ENCODE measurements around the gene PHKA2.

The PHKA2 gene

DNA sequence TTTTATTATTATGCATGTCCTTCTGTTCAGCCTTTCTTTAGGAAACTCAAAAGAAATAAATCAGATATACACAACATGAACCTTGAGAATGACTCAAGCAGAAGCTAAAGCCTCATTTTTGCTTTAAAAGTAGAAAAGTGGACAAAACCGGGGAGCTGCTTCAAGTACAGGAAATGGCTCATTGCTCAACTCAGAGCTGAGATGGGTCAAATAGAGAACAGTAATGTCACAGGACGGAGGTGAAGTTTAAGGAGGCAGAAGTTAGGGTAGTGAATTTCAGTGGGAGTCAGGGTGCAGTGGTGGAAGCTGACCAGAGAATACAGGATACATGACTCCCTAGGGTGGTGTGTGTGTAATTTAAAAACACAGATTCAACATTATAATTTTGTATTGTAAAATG is 22.2 kb downstream of the PHKA2 start:
- Histone ChIP-seq H3K4me3 (replicated peaks; ENCODE audit: low read depth, low read length) (no peak overlapping the region), H3K27me3 (replicated peaks; ENCODE audit: control insufficient read depth, insufficient read depth, low read length) (no peaks in the 10 kb centered on the region)
- no peak for DNase-seq (ENCODE audit: extremely low read depth, insufficient read length)

DNA sequence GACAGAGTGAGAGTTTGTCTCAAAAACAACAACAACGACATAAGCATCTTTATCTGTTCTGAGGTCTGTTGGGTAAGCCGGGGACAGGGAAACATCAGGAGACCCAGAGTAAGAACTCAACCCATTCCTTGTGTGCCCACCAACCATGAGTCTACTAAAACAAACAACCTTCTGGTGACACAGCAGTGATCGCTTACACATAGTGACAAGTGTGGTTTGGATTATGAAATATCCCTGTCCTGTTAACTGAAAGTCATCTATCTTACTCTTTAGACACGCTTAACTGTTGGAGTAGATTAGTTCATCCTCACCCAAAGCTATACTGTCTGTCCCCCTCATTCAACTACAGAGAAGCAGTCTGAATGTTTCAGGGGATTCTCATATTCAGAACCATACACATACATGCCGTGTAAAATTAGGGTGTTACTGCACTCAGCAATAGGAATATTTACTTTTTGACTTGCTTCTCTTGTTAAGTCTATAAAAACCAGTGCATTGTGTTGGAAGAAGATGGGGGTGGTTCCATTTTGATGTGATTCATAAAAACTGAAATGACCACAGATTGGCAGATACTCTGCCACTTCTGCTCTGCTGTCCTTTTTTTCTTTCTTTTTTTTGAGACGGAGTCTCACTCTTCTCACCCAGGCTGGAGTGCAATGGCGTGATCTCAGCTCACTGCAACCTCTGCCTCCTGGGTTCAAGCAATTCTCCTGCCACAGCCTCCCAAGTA is 27.4 kb downstream of the PHKA2 start:
- H3K4me3 ChIP-seq (replicated peaks; ENCODE audit: low read depth, low read length), result no peak overlapping the region
- H3K36me3 ChIP-seq (ENCODE audit: control insufficient read depth, insufficient read depth, low read length), result no peaks in the 10 kb centered on the region; the same call in 1 of the 2 replicates
- no peak for DNase-seq (ENCODE audit: extremely low read depth, insufficient read length)
- TF ChIP-seq, protein P1, sequence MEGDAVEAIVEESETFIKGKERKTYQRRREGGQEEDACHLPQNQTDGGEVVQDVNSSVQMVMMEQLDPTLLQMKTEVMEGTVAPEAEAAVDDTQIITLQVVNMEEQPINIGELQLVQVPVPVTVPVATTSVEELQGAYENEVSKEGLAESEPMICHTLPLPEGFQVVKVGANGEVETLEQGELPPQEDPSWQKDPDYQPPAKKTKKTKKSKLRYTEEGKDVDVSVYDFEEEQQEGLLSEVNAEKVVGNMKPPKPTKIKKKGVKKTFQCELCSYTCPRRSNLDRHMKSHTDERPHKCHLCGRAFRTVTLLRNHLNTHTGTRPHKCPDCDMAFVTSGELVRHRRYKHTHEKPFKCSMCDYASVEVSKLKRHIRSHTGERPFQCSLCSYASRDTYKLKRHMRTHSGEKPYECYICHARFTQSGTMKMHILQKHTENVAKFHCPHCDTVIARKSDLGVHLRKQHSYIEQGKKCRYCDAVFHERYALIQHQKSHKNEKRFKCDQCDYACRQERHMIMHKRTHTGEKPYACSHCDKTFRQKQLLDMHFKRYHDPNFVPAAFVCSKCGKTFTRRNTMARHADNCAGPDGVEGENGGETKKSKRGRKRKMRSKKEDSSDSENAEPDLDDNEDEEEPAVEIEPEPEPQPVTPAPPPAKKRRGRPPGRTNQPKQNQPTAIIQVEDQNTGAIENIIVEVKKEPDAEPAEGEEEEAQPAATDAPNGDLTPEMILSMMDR (IDR thresholded peaks at IDR 0.05; ENCODE audit: insufficient read depth, low read length, poor library complexity, severe bottlenecking), result no peak
- H3K27me3 ChIP-seq (replicated peaks; ENCODE audit: control insufficient read depth, insufficient read depth, low read length), result no peaks in the 10 kb centered on the region

More for the DNA sequence above, 22.2 kb downstream of the PHKA2 start:
- no peaks in the 10 kb centered on the region for H3K36me3 ChIP-seq (ENCODE audit: control insufficient read depth, insufficient read depth, low read length)
- TF ChIP-seq, protein P1 (IDR thresholded peaks at IDR 0.05; ENCODE audit: insufficient read depth, low read length, poor library complexity, severe bottlenecking), result no peak

DNA sequence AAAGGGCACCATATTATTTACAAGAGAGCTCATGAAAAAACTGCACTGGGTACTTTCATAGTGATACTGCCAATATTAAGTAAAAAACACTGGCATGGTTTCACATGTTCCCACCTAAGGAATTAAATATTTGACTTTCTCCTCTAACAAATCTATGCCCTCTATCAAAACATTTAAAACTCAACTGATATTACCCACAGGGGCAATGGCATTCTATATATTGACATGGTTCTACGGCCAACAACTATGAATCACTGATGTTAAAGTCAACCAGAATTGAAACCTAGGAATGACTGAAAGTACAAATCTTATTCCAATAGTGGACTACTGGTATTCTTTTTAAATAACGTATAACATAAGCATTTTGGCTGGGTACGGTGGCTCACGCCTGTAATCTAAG is 28.2 kb downstream of the PHKA2 start:
- H3K4me3 ChIP-seq (replicated peaks; ENCODE audit: low read depth, low read length), result no peak overlapping the region
- no peaks in the 10 kb centered on the region; the same call in 1 of the 2 replicates for H3K36me3 ChIP-seq (ENCODE audit: control insufficient read depth, insufficient read depth, low read length)
- no peaks in the 10 kb centered on the region for H3K27me3 ChIP-seq (replicated peaks; ENCODE audit: control insufficient read depth, insufficient read depth, low read length)
- TF ChIP-seq, protein P1 (IDR thresholded peaks at IDR 0.05; ENCODE audit: insufficient read depth, low read length, poor library complexity, severe bottlenecking), result no peak
- no peak for DNase-seq (ENCODE audit: extremely low read depth, insufficient read length)

DNA sequence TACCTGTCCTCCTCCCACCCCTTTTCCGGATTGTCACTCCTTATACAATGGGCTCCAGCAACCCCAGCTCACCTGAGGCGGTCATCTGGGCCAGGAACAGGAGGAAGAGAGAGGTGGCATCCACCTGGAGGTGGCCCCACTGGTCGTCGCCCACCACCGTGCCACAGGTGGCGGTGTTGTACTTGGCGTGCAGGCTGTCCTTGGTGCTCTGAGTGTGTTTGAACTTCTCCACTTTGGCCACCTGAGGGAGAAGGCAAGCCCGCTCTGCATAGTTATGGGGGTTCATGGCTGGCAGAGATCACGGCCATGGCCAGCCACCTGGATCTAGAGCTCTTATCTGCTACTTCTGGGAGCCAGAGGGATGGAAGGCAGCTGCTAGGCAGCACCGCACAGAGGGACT is 32.9 kb downstream of the PHKA2 start:
- Histone ChIP-seq H3K4me3 (replicated peaks; ENCODE audit: low read depth, low read length) (no peak overlapping the region), H3K27me3 (replicated peaks; ENCODE audit: control insufficient read depth, insufficient read depth, low read length) (no peaks in the 10 kb centered on the region), H3K36me3 (ENCODE audit: control insufficient read depth, insufficient read depth, low read length) (no peaks in the 10 kb centered on the region; the same call in none of the 2 replicates)
- TF ChIP-seq, protein P1 (IDR thresholded peaks at IDR 0.05; ENCODE audit: insufficient read depth, low read length, poor library complexity, severe bottlenecking), result no peak
- no peak for DNase-seq (ENCODE audit: extremely low read depth, insufficient read length)

DNA sequence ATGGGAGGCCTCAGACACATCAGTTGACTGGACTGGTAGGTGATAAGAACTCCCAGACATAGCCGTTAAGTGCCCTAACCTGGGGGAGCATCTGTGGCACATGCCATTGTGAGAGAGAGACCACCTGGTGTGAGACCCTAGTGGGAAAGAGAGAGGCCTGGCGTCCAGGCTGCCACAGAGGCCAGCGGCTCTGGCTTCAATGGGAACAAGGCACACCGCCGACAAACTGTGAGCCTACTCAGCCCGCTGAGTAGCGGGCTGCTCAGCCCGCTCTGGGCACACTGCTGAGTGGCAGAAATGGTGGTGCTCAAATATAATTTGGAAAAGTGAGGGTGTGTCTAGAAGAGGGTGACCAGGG is 34.0 kb downstream of the PHKA2 start:
- DNase-seq (ENCODE audit: extremely low read depth, insufficient read length), result no peak
- TF ChIP-seq, protein P1 (IDR thresholded peaks at IDR 0.05; ENCODE audit: insufficient read depth, low read length, poor library complexity, severe bottlenecking), result no peak
- no peaks in the 10 kb centered on the region; the same call in none of the 2 replicates for H3K36me3 ChIP-seq (ENCODE audit: control insufficient read depth, insufficient read depth, low read length)
- no peaks in the 10 kb centered on the region for H3K27me3 ChIP-seq (replicated peaks; ENCODE audit: control insufficient read depth, insufficient read depth, low read length)
- no peak overlapping the region for H3K4me3 ChIP-seq (replicated peaks; ENCODE audit: low read depth, low read length)

All from GM06990 (cell line).